ENCODE data around the gene KDM7A. TPM values are rescaled to one million over a fixed set of nuclear protein-coding genes. Genes with fewer than 3 reads are reported as not detected.
A peak's percentile ranks its signal among the peaks of the same experiment; 100 is the strongest.
"Not testable (repeated sequence)": the region's sequence is repeated elsewhere in the genome, so short reads cannot be mapped to it uniquely, and the experiment has no call there.

KDM7A gene
- total RNA-seq, 1 experiment from 2014 or later: 12.2 TPM

DNA sequence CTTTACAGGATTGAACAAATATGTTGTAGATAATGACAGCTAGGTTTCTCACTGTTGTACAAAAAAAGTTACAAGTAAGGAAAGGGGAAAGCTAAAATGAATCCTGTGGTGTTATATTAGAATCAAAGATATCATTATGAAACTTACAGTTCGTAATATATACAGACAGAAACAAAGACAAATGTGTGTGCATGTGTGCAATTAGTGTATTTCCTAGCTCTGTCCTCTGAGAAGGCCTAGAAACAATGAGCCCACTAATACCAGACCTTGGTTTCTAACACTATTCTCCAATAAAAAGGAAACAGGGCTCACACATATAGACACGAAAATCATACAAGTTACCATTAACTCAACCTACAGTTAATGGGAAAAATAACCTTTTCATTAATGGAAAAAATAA lies 8.0 kb downstream of the KDM7A start (continued):
- TF ChIP-seq, protein P1, sequence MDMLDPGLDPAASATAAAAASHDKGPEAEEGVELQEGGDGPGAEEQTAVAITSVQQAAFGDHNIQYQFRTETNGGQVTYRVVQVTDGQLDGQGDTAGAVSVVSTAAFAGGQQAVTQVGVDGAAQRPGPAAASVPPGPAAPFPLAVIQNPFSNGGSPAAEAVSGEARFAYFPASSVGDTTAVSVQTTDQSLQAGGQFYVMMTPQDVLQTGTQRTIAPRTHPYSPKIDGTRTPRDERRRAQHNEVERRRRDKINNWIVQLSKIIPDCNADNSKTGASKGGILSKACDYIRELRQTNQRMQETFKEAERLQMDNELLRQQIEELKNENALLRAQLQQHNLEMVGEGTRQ (CRISPR knock-in tag; IDR thresholded peaks at IDR 0.05): no peak
- TF ChIP-seq, protein P2, sequence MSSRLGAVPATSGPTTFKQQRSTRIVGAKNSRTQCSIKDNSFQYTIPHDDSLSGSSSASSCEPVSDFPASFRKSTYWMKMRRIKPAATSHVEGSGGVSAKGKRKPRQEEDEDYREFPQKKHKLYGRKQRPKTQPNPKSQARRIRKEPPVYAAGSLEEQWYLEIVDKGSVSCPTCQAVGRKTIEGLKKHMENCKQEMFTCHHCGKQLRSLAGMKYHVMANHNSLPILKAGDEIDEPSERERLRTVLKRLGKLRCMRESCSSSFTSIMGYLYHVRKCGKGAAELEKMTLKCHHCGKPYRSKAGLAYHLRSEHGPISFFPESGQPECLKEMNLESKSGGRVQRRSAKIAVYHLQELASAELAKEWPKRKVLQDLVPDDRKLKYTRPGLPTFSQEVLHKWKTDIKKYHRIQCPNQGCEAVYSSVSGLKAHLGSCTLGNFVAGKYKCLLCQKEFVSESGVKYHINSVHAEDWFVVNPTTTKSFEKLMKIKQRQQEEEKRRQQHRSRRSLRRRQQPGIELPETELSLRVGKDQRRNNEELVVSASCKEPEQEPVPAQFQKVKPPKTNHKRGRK (CRISPR knock-in tag; IDR thresholded peaks at IDR 0.05; ENCODE audit: borderline replicate concordance): no peak
- TF ChIP-seq OVOL2 (CRISPR knock-in tag; IDR thresholded peaks at IDR 0.05; ENCODE audit: borderline replicate concordance) (no peak), ZNF317 (CRISPR knock-in tag; IDR thresholded peaks at IDR 0.05; ENCODE audit: borderline replicate concordance, low read depth) (no peak), JAZF1 (CRISPR knock-in tag; IDR thresholded peaks at IDR 0.05) (no peak), ATF1 (CRISPR knock-in tag; IDR thresholded peaks at IDR 0.05) (no peak), GRHL2 (CRISPR knock-in tag; IDR thresholded peaks at IDR 0.05; ENCODE audit: insufficient replicate concordance, severe bottlenecking) (no peak), RORB (CRISPR knock-in tag; IDR thresholded peaks at IDR 0.05) (no peak), SP1 (CRISPR knock-in tag; conservative IDR thresholded peaks at IDR 0.05) (no peak), ZNF232 (CRISPR knock-in tag; IDR thresholded peaks at IDR 0.05) (no peak)
- TF ChIP-seq, protein P3, sequence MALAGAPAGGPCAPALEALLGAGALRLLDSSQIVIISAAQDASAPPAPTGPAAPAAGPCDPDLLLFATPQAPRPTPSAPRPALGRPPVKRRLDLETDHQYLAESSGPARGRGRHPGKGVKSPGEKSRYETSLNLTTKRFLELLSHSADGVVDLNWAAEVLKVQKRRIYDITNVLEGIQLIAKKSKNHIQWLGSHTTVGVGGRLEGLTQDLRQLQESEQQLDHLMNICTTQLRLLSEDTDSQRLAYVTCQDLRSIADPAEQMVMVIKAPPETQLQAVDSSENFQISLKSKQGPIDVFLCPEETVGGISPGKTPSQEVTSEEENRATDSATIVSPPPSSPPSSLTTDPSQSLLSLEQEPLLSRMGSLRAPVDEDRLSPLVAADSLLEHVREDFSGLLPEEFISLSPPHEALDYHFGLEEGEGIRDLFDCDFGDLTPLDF (CRISPR knock-in tag; IDR thresholded peaks at IDR 0.05): no peak
- TF ChIP-seq, protein P4, sequence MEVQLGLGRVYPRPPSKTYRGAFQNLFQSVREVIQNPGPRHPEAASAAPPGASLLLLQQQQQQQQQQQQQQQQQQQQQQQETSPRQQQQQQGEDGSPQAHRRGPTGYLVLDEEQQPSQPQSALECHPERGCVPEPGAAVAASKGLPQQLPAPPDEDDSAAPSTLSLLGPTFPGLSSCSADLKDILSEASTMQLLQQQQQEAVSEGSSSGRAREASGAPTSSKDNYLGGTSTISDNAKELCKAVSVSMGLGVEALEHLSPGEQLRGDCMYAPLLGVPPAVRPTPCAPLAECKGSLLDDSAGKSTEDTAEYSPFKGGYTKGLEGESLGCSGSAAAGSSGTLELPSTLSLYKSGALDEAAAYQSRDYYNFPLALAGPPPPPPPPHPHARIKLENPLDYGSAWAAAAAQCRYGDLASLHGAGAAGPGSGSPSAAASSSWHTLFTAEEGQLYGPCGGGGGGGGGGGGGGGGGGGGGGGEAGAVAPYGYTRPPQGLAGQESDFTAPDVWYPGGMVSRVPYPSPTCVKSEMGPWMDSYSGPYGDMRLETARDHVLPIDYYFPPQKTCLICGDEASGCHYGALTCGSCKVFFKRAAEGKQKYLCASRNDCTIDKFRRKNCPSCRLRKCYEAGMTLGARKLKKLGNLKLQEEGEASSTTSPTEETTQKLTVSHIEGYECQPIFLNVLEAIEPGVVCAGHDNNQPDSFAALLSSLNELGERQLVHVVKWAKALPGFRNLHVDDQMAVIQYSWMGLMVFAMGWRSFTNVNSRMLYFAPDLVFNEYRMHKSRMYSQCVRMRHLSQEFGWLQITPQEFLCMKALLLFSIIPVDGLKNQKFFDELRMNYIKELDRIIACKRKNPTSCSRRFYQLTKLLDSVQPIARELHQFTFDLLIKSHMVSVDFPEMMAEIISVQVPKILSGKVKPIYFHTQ (CRISPR knock-in tag; IDR thresholded peaks at IDR 0.05): no peak

DNA sequence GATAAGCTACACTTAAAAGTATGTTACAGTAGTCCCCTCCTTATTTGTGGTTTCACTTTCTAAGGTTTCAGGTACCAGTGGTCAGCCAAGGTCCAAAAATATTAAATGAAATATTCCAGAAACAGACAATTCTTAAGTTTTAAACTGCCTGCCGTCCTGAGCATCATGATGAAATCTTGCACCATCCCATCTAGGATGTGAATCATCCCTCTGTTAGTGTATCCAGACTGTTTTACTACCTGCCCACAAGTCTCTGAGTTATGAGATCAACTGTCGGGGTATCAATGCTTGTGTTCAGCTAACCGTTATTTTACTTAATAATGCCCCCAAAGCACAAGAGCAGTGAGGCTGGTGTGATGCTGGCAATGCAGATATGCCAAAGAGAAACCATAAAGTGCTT lies 11.4 kb downstream of the KDM7A start:
- no peaks in the 10 kb centered on the region for H3K27me3 Mint-ChIP-seq (ENCODE audit: low read depth)
- H3K9me3 Mint-ChIP-seq: no peaks in the 10 kb centered on the region
- ATAC-seq (no peak), DNase-seq (ENCODE audit: low spot score) (no peak)
- POLR2A ChIA-PET: no interaction called here
- H3K27ac Mint-ChIP-seq: peak overlapping the region; percentile 11; the same call in 1 of the 2 replicates
- CTCF ChIA-PET: no interaction called here
- TF ChIP-seq, protein P5, sequence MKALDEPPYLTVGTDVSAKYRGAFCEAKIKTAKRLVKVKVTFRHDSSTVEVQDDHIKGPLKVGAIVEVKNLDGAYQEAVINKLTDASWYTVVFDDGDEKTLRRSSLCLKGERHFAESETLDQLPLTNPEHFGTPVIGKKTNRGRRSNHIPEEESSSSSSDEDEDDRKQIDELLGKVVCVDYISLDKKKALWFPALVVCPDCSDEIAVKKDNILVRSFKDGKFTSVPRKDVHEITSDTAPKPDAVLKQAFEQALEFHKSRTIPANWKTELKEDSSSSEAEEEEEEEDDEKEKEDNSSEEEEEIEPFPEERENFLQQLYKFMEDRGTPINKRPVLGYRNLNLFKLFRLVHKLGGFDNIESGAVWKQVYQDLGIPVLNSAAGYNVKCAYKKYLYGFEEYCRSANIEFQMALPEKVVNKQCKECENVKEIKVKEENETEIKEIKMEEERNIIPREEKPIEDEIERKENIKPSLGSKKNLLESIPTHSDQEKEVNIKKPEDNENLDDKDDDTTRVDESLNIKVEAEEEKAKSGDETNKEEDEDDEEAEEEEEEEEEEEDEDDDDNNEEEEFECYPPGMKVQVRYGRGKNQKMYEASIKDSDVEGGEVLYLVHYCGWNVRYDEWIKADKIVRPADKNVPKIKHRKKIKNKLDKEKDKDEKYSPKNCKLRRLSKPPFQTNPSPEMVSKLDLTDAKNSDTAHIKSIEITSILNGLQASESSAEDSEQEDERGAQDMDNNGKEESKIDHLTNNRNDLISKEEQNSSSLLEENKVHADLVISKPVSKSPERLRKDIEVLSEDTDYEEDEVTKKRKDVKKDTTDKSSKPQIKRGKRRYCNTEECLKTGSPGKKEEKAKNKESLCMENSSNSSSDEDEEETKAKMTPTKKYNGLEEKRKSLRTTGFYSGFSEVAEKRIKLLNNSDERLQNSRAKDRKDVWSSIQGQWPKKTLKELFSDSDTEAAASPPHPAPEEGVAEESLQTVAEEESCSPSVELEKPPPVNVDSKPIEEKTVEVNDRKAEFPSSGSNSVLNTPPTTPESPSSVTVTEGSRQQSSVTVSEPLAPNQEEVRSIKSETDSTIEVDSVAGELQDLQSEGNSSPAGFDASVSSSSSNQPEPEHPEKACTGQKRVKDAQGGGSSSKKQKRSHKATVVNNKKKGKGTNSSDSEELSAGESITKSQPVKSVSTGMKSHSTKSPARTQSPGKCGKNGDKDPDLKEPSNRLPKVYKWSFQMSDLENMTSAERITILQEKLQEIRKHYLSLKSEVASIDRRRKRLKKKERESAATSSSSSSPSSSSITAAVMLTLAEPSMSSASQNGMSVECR (CRISPR knock-in tag; IDR thresholded peaks at IDR 0.05; ENCODE audit: borderline replicate concordance): no peak
- no peak for TF ChIP-seq GTF2I (CRISPR knock-in tag; conservative IDR thresholded peaks at IDR 0.05)
- peak; percentile 99 for TF ChIP-seq GABPB1 (CRISPR knock-in tag; IDR thresholded peaks at IDR 0.05)
- TF ChIP-seq, protein P6, sequence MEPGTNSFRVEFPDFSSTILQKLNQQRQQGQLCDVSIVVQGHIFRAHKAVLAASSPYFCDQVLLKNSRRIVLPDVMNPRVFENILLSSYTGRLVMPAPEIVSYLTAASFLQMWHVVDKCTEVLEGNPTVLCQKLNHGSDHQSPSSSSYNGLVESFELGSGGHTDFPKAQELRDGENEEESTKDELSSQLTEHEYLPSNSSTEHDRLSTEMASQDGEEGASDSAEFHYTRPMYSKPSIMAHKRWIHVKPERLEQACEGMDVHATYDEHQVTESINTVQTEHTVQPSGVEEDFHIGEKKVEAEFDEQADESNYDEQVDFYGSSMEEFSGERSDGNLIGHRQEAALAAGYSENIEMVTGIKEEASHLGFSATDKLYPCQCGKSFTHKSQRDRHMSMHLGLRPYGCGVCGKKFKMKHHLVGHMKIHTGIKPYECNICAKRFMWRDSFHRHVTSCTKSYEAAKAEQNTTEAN (CRISPR knock-in tag; IDR thresholded peaks at IDR 0.05): no peak
- H3K4me3 Mint-ChIP-seq: no peak overlapping the region
- H3K4me1 Mint-ChIP-seq: peaks cover 23% of the 10 kb centered on the region
- no peaks in the 10 kb centered on the region for H3K36me3 Mint-ChIP-seq

DNA sequence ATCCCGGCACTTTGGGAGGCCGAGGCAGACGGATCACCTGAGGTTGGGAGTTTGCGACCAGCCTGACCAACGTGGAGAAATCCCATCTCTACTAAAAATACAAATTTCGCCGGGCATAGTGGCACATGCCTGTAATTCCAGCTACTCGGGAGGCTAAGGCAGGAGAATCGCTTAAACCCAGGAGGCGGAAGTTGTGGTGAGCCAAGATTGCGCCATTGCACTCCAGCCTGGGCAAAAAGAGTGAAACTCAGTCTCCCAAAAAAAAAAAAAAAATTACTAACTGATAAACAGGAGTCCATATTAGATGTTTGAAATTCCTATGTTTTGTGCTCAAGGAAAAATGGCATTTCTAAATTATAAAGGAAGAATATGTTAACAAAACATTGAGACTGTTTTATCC lies 14.7 kb downstream of the KDM7A start:
- H3K27ac Mint-ChIP-seq; H3K36me3 Mint-ChIP-seq; H3K27me3 Mint-ChIP-seq (ENCODE audit: low read depth); H3K9me3 Mint-ChIP-seq; CTCF ChIA-PET; DNase-seq (ENCODE audit: low spot score); ATAC-seq; H3K4me3 Mint-ChIP-seq: not testable (repeated sequence)
- peaks cover 39% of the 10 kb centered on the region for H3K4me1 Mint-ChIP-seq
- POLR2A ChIA-PET: interaction anchor here (1.0 kb wide), 1 partner anchor 14 kb away, joined by 3 read pairs; the partner anchor contains the start of gene KDM7A
